Activated CD8-positive, alpha-beta T cell treated with anti-CD3 and anti-CD28 coated beads for 36 hours (primary cell): ENCODE results near the gene BNC1. TPM values are rescaled to one million over a fixed set of nuclear protein-coding genes. Genes with fewer than 3 reads are reported as not detected.

Source experiments
- ATAC-seq: fragments of 200-7000 bp; cut with Tn5 transposase; one replicate; pipeline ENCODE4 v1.10.0; 2021; ENCODE audit warnings: mild to moderate bottlenecking, moderate library complexity
- CTCF ChIA-PET: fragments of 350-600 bp; sonication (Branson Sonifier 250); formaldehyde crosslinking; loops from one replicate; lab custom pipeline; 2021; ENCODE audit warnings: antibody characterized with exemption; lab: Charles Lee
- POLR2A ChIA-PET: fragments of 350-600 bp; sonication (Branson Sonifier 250); formaldehyde crosslinking; loops from one replicate; lab custom pipeline; 2021; ENCODE audit warnings: antibody characterized with exemption; lab: Charles Lee
- DNase-seq: peaks from one replicate; pipeline ENCODE4 v3.0.0-alpha.2; 2020
- H3K27ac Mint-ChIP-seq: one replicate; pipeline ENCODE4 v1.8.0; 2021; ENCODE audit warnings: mild to moderate bottlenecking, mixed read lengths
- H3K27me3 Mint-ChIP-seq: one replicate; pipeline ENCODE4 v1.8.0; 2021; ENCODE audit warnings: mixed read lengths
- H3K36me3 Mint-ChIP-seq: one replicate; pipeline ENCODE4 v1.8.0; 2021; ENCODE audit warnings: low read depth, mixed read lengths
- H3K4me1 Mint-ChIP-seq: one replicate; pipeline ENCODE4 v1.8.0; 2021; ENCODE audit warnings: low read depth, mixed read lengths
- H3K4me3 Mint-ChIP-seq: one replicate; pipeline ENCODE4 v1.8.0; 2021; ENCODE audit warnings: mild to moderate bottlenecking, moderate library complexity, mixed read lengths
- H3K9me3 Mint-ChIP-seq: one replicate; pipeline ENCODE4 v1.8.0; 2021; ENCODE audit warnings: mixed read lengths
- intact Hi-C: fragments of 100-400 bp; cut with micrococcal nuclease; formaldehyde crosslinking; loops from one replicate; pipeline ENCODE4 v1.10.0; 2022
- total RNA-seq, 2 experiments: library from RNA; stranded (reverse); gene quantifications; one replicate each; pipeline ENCODE4 v1.2.3, GENCODE V29; 2021
- TF ChIP-seq, protein P1 (sequence below): fragments of 200-600 bp; IDR thresholded peaks from one replicate; pipeline ENCODE4 v1.8.0; 2022; ENCODE audit warnings: antibody characterized with exemption, mild to moderate bottlenecking

The BNC1 gene
- total RNA-seq, 2 experiments from 2014 or later: not detected

DNA sequence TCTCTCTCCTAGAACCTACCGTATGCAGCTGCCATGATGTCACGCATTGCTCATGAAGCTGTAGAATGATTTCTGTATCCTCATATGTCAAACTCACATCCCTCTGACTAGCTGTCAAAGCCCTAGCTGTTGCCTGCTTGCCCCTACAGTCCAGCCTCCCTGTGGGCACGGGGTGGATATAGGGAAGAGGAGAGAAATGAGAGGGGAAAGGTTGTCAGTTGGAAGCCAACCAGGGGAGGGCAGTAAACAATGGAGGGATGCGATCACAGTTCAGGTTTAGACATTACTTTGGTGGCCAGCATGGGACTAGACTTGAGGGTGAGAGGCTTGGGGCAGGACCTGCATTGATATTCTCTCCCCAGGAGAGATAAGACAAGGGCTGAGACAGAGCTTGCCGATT lies 75.1 kb downstream of the BNC1 start:
- TF ChIP-seq, protein P1, sequence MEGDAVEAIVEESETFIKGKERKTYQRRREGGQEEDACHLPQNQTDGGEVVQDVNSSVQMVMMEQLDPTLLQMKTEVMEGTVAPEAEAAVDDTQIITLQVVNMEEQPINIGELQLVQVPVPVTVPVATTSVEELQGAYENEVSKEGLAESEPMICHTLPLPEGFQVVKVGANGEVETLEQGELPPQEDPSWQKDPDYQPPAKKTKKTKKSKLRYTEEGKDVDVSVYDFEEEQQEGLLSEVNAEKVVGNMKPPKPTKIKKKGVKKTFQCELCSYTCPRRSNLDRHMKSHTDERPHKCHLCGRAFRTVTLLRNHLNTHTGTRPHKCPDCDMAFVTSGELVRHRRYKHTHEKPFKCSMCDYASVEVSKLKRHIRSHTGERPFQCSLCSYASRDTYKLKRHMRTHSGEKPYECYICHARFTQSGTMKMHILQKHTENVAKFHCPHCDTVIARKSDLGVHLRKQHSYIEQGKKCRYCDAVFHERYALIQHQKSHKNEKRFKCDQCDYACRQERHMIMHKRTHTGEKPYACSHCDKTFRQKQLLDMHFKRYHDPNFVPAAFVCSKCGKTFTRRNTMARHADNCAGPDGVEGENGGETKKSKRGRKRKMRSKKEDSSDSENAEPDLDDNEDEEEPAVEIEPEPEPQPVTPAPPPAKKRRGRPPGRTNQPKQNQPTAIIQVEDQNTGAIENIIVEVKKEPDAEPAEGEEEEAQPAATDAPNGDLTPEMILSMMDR: no peak
- CTCF ChIA-PET: interaction anchor here (1.0 to 2.6 kb wide), 4 partner anchors 38 to 199 kb away, joined by 3 to 7 read pairs (median 4); no protein-coding TSS in a partner anchor
- POLR2A ChIA-PET: interaction anchor here (1.0 kb wide), 2 partner anchors 152 to 208 kb away, joined by 3 read pairs; no protein-coding TSS in a partner anchor
- Mint-ChIP-seq H3K27me3 (peaks cover 19% of the 10 kb centered on the region), H3K4me1 (peaks cover 8% of the 10 kb centered on the region), H3K36me3 (peaks cover 2% of the 10 kb centered on the region), H3K4me3 (no peak overlapping the region), H3K27ac (no peak overlapping the region), H3K9me3 (no peaks in the 10 kb centered on the region)
- intact Hi-C loops: loop anchor here (5.0 kb wide), 1 partner anchor 197 kb away; the partner anchor contains the start of gene C15orf40
- DNase-seq: no peak
- no peak for ATAC-seq

DNA sequence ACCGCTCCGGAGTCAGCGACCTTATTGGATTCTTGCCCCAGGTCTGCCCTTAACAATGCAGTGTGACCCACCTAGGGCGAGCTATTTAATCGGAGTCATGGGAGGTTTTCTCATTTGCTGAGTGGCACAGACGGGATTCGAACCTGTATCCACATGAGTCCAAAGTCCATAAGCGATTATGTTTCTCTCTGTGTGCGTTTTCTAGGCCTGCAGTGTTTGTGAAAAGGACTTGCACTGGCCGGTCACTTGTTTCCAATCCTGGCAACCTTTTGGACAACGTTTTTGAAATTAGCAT lies 76.2 kb downstream of the BNC1 start:
- Mint-ChIP-seq H3K9me3 (no peaks in the 10 kb centered on the region), H3K27ac (peak overlapping the region; percentile 30), H3K27me3 (peaks cover 21% of the 10 kb centered on the region), H3K4me3 (no peak overlapping the region), H3K36me3 (peaks cover 2% of the 10 kb centered on the region), H3K4me1 (peaks cover 10% of the 10 kb centered on the region)
- ATAC-seq (no peak), DNase-seq (no peak)
- CTCF ChIA-PET: interaction anchor here (0.7 to 2.6 kb wide), 7 partner anchors 9 to 245 kb away, joined by 3 to 7 read pairs (median 3); partner anchors contain the start of gene C15orf40
- POLR2A ChIA-PET: interaction anchor here (0.7 to 1.5 kb wide), 4 partner anchors 8 to 207 kb away, joined by 3 to 6 read pairs (median 3); no protein-coding TSS in a partner anchor
- intact Hi-C loops: loop anchor here (5.0 kb wide), 1 partner anchor 196 kb away; the partner anchor contains the start of gene C15orf40
- TF ChIP-seq, protein P1: peak; percentile 28

DNA sequence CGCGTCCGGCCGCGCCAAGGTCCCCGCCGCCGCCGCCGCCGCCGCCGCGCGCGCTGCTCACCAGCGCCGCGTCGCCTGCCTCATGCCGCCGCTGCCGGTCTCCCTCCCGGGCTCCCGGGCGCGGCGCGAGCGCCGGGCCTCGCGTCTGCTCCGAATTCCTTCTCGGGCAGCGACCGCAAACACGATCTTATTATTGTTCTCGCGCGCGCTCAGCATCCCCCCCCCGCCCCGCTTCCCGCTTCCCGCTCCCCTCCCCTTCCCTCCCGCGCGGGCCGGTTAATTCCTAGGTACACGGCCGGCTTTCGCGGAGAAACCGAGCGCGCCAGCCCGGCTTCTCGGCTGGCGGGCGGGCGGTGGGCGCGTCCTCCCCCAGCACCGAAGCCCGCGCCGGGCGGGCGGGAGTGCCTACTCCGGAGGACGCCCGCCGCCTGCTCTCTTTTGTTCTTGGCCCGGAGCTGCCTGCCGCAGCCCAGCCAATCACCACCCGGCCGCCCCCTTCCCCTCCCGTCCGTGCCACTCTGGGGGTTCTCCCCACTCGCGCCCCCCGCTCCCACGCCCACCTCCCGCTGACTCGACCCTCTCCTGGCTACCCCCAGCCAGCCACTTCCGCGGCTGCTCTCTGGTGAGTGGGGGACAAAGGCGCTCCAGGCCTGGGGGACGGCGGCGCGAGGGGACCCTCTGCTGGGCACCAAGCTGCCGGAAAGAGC lies 76.7 kb downstream of the BNC1 start, which contains the start of gene HDGFL3:
HDGFL3 (minus strand) TSS at position 164 of the 707 bp plus-strand sequence. CDS start 409 bp downstream, outside the sequence.
- H3K27ac Mint-ChIP-seq: peak within 1 kb of the TSS; percentile 94
- POLR2A ChIA-PET: interaction anchor here (0.7 to 1.5 kb wide), 4 partner anchors 8 to 143 kb away, joined by 3 to 6 read pairs (median 3); no protein-coding TSS in a partner anchor
- peak; percentile 76 for DNase-seq

DNA sequence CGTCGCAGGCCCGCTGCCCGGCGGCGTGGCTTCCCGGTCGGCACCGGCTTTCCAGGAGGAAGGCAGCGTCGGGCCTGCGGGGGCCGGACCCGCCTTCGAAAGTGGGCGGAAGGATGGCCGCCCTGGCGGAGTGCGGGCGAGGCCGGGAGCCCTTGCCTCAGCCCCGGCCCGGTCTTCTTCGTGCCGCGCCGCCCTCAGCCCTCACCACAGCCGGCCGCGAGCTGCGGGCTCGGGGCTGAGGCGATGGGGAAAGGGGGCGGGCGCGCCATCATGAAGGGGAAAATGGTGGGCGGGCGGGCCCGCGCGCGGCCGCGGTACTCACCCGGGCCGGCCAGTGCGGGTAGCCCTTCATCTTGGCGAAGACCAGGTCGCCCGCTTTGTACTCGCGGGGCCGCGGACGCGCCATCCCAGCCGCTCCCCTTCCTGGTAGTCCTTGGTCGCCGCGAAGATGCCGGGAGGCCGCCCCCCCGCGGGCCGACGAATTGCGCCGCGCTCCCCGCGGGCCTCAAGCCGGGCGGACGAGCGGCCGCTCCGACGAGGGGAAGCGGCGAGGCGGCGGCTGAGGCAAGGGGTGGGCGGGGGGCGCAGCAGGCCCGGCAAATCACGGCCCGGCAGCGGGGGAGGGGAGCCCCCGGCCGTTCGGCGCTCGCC lies 77.3 kb downstream of the BNC1 start:
- ChIA-PET POLR2A (interaction anchor here (1.0 to 1.5 kb wide), 3 partner anchors 7 to 142 kb away, joined by 3 to 6 read pairs (median 3); no protein-coding TSS in a partner anchor), CTCF (interaction anchor here (0.9 to 1.3 kb wide), 2 partner anchors 8 to 41 kb away, joined by 3 to 4 read pairs; no protein-coding TSS in a partner anchor)
- H3K36me3 Mint-ChIP-seq: peaks cover 2% of the 10 kb centered on the region
- peaks cover 18% of the 10 kb centered on the region for H3K4me1 Mint-ChIP-seq
- no peaks in the 10 kb centered on the region for H3K9me3 Mint-ChIP-seq
- intact Hi-C loops: loop anchor here (5.0 kb wide), 1 partner anchor 195 kb away; the partner anchor contains the start of gene C15orf40
- H3K27me3 Mint-ChIP-seq: peaks cover 20% of the 10 kb centered on the region
- H3K4me3 Mint-ChIP-seq: peak overlapping the region; percentile 90
- DNase-seq: peak; percentile 43
- ATAC-seq: peak; percentile 26
- TF ChIP-seq, protein P1: no peak
- H3K27ac Mint-ChIP-seq: no peak overlapping the region

More for the DNA sequence above, 76.7 kb downstream of the BNC1 start, which contains the start of gene HDGFL3:
- ATAC-seq: peak; percentile 82
- H3K36me3 Mint-ChIP-seq: peaks cover 2% of the 10 kb centered on the region
- TF ChIP-seq, protein P1: no peak
- H3K27me3 Mint-ChIP-seq: peaks cover 21% of the 10 kb centered on the region
- peaks cover 12% of the 10 kb centered on the region for H3K4me1 Mint-ChIP-seq
- no peaks in the 10 kb centered on the region for H3K9me3 Mint-ChIP-seq
- intact Hi-C loops: loop anchor here (5.0 kb wide), 1 partner anchor 196 kb away; the partner anchor contains the start of gene C15orf40
- CTCF ChIA-PET: interaction anchor here (0.7 to 2.6 kb wide), 7 partner anchors 8 to 245 kb away, joined by 3 to 7 read pairs (median 3); partner anchors contain the start of gene C15orf40
- peak within 1 kb of the TSS; percentile 90 for H3K4me3 Mint-ChIP-seq
